Astrocyte (in vitro differentiated cells and primary cell): ENCODE data around the gene MYO7B. TPM values are rescaled to one million over a fixed set of nuclear protein-coding genes. Genes with fewer than 3 reads are reported as not detected.

ENCODE experiments used
- DNase-seq: peaks from one replicate; pipeline ENCODE4 v3.0.0-alpha.2; 2010; ENCODE audit warnings: low read depth
- FAIRE-seq: peaks from 2 replicates; lab custom pipeline; 2011; peaks lifted over from hg19 to GRCh38; lab: Jason Lieb, UNC
- H2AFZ ChIP-seq: 2 replicates; pipeline ENCODE4 v1.6.0; 2012; ENCODE audit warnings: low read depth, low read length, inconsistent platforms
- H3K27ac ChIP-seq: 2 replicates; pipeline ENCODE4 v1.5.1; 2011; ENCODE audit warnings: low read depth, low read length, inconsistent platforms
- H3K27me3 ChIP-seq: 2 replicates; pipeline ENCODE4 v1.6.0; 2011; ENCODE audit warnings: low read length, inconsistent platforms; ENCODE audit not compliant: insufficient read depth
- H3K36me3 ChIP-seq: 2 replicates; pipeline ENCODE4 v1.5.1; 2011; ENCODE audit warnings: low read length, inconsistent platforms; ENCODE audit not compliant: insufficient read depth
- H3K4me1 ChIP-seq: 2 replicates; pipeline ENCODE4 v1.5.1; 2011; ENCODE audit warnings: low read length, inconsistent platforms; ENCODE audit not compliant: insufficient read depth
- H3K4me2 ChIP-seq: 2 replicates; pipeline ENCODE4 v1.6.0; 2012; ENCODE audit warnings: low read length, inconsistent platforms
- H3K4me3 ChIP-seq: 2 replicates; pipeline ENCODE4 v1.5.1; 2011; ENCODE audit warnings: low read depth, mild to moderate bottlenecking, low read length, inconsistent platforms; ENCODE audit not compliant: insufficient read depth
- H3K79me2 ChIP-seq: 2 replicates; pipeline ENCODE4 v1.6.0; 2012; ENCODE audit warnings: mild to moderate bottlenecking, low read length, inconsistent platforms; ENCODE audit not compliant: insufficient read depth
- H3K9ac ChIP-seq: 2 replicates; pipeline ENCODE4 v1.6.0; 2012; ENCODE audit warnings: mild to moderate bottlenecking, low read length, inconsistent platforms
- H3K9me3 ChIP-seq: 2 replicates; pipeline ENCODE4 v1.5.1; 2012; ENCODE audit warnings: low read depth, mild to moderate bottlenecking, low read length, inconsistent platforms; ENCODE audit not compliant: insufficient read depth
- H4K20me1 ChIP-seq: 2 replicates; pipeline ENCODE4 v1.6.0; 2012; ENCODE audit warnings: low read length, inconsistent platforms; ENCODE audit not compliant: insufficient read depth
- H3K27ac Mint-ChIP-seq: one replicate; pipeline ENCODE4 v1.8.0; 2021; ENCODE audit warnings: mild to moderate bottlenecking, mixed read lengths; ENCODE audit not compliant: unreplicated experiment
- H3K27me3 Mint-ChIP-seq: one replicate; pipeline ENCODE4 v1.8.0; 2021; ENCODE audit warnings: low read depth, mixed read lengths; ENCODE audit not compliant: unreplicated experiment
- H3K36me3 Mint-ChIP-seq: one replicate; pipeline ENCODE4 v1.8.0; 2021; ENCODE audit warnings: low read depth, mixed read lengths; ENCODE audit not compliant: unreplicated experiment
- H3K4me1 Mint-ChIP-seq: one replicate; pipeline ENCODE4 v1.8.0; 2021; ENCODE audit warnings: low read depth, mixed read lengths; ENCODE audit not compliant: unreplicated experiment
- H3K4me3 Mint-ChIP-seq: one replicate; pipeline ENCODE4 v1.8.0; 2021; ENCODE audit warnings: mild to moderate bottlenecking, moderate library complexity, mixed read lengths; ENCODE audit not compliant: unreplicated experiment
- H3K9me3 Mint-ChIP-seq: one replicate; pipeline ENCODE4 v1.8.0; 2021; ENCODE audit warnings: mild to moderate bottlenecking, mixed read lengths; ENCODE audit not compliant: unreplicated experiment
- CTCF ChIP-seq: IDR thresholded peaks from 2 replicates; pipeline ENCODE4 v1.5.1; 2011; ENCODE audit warnings: low read depth, mild to moderate bottlenecking, inconsistent platforms, low read length, moderate library complexity; ENCODE audit not compliant: insufficient read depth
- EZH2 ChIP-seq: IDR thresholded peaks from 2 replicates; pipeline ENCODE4 v1.6.1; 2012; ENCODE audit warnings: mild to moderate bottlenecking, low read length, inconsistent platforms; ENCODE audit not compliant: insufficient read depth
- total RNA-seq: library from RNA; stranded (reverse); gene quantifications from 2 replicates; pipeline ENCODE4 v1.2.1, GENCODE V29; 2021

Gene MYO7B
- total RNA-seq, 1 donor from 2014 or later: 0.77 TPM

GRCh38 chr2:127626917-127627739 lies 91.6 kb downstream of the MYO7B start:
- no peak for TF ChIP-seq EZH2
- no peak for TF ChIP-seq CTCF
- FAIRE-seq: no peak

GRCh38 chr2:127627740-127628571 lies 92.5 kb downstream of the MYO7B start:
- Histone ChIP-seq H3K4me3 (no peak overlapping the region), H3K4me1 (peaks cover 11% of the 10 kb centered on the region), H3K27ac (no peak overlapping the region), H3K4me2 (no peak overlapping the region), H3K9me3 (no peaks in the 10 kb centered on the region), H4K20me1 (no peaks in the 10 kb centered on the region), H3K9ac (no peak overlapping the region), H3K79me2 (no peaks in the 10 kb centered on the region), H3K36me3 (no peaks in the 10 kb centered on the region), H3K27me3 (no peaks in the 10 kb centered on the region), H2AFZ (no peak overlapping the region)
- Mint-ChIP-seq H3K27me3 (peaks cover 15% of the 10 kb centered on the region), H3K36me3 (no peaks in the 10 kb centered on the region), H3K9me3 (no peaks in the 10 kb centered on the region), H3K27ac (peak overlapping the region; percentile 41), H3K4me3 (no peak overlapping the region), H3K4me1 (peaks cover 9% of the 10 kb centered on the region)
- DNase-seq: no peak
- TF ChIP-seq EZH2 (no peak), CTCF (no peak)
- FAIRE-seq: no peak

More at GRCh38 chr2:127626917-127627739, 91.6 kb downstream of the MYO7B start:
- Mint-ChIP-seq H3K9me3 (no peaks in the 10 kb centered on the region), H3K4me1 (peaks cover 9% of the 10 kb centered on the region), H3K36me3 (no peaks in the 10 kb centered on the region), H3K4me3 (no peak overlapping the region), H3K27ac (no peak overlapping the region), H3K27me3 (peaks cover 15% of the 10 kb centered on the region)
- H3K9ac ChIP-seq: no peak overlapping the region
- H3K27ac ChIP-seq: no peak overlapping the region
- H3K27me3 ChIP-seq: no peaks in the 10 kb centered on the region
- no peaks in the 10 kb centered on the region for H3K79me2 ChIP-seq
- no peak overlapping the region for H3K4me2 ChIP-seq
- no peak overlapping the region for H3K4me3 ChIP-seq
- no peak for DNase-seq
- peaks cover 11% of the 10 kb centered on the region for H3K4me1 ChIP-seq
- H3K36me3 ChIP-seq: no peaks in the 10 kb centered on the region
- H3K9me3 ChIP-seq: no peaks in the 10 kb centered on the region
- no peak overlapping the region for H2AFZ ChIP-seq
- H4K20me1 ChIP-seq: no peaks in the 10 kb centered on the region
